Testis (tissue), 3 donors: ENCODE data around the gene PGM2. TPM values are rescaled to one million over a fixed set of nuclear protein-coding genes. Genes with fewer than 3 reads are reported as not detected.

Source experiments
- DNase-seq: peaks from one replicate; pipeline ENCODE4 v3.0.0-alpha.2; 2019
- H3K27ac ChIP-seq, 2 donors: fragments of 200-600 bp; sonication (generic); one replicate each; pipeline ENCODE4 v1.5.1; 2019
- H3K27me3 ChIP-seq: fragments of 200-600 bp; sonication (generic); one replicate; pipeline ENCODE4 v1.5.1; 2019
- H3K36me3 ChIP-seq: fragments of 200-600 bp; sonication (generic); one replicate; pipeline ENCODE4 v1.5.1; 2017; ENCODE audit warnings: low read depth; ENCODE audit errors: missing control alignments
- H3K4me1 ChIP-seq: fragments of 200-600 bp; sonication (generic); one replicate; pipeline ENCODE4 v1.5.1; 2019
- H3K4me3 ChIP-seq, 2 donors: fragments of 200-600 bp; sonication (generic); one replicate each; pipeline ENCODE4 v1.5.1; 2017 to 2019
- H3K9me3 ChIP-seq: fragments of 200-600 bp; sonication (generic); one replicate; pipeline ENCODE4 v1.5.1; 2017
- POLR2A ChIP-seq: fragments of 450-650 bp; IDR thresholded peaks from one replicate; pipeline ENCODE4 v1.6.1; 2017; ENCODE audit warnings: antibody characterized with exemption, mild to moderate bottlenecking, moderate library complexity
- WGBS, 2 donors: methylation state at CpG; one replicate each; pipeline ENCODE4 v1.1.5; 2018; 5-methylcytosine and 5-hydroxymethylcytosine counted together
- intact Hi-C: fragments of 100-400 bp; cut with DNase I; formaldehyde crosslinking; loops from one replicate; pipeline ENCODE4 v1.15.1; 2023; ENCODE audit warnings: low total_unique reads
- polyA plus RNA-seq: library from polyadenylated mRNA; stranded (reverse); fragments of 350-450 nt; fragmentation: Illumina TruSeq; extraction: RNeasy Lipid Tissue Mini Kit (QIAGEN cat#74804); gene quantifications from one replicate; pipeline ENCODE4 v1.2.3, GENCODE V29; 2014; ENCODE audit warnings: low read depth, low replicate concordance; ENCODE audit not compliant: insufficient read depth
- total RNA-seq, 2 donors: library from RNA; depleted of rRNA; stranded (reverse); fragments of >200 nt; gene quantifications; one replicate each; pipeline ENCODE4 v1.2.3, GENCODE V29; 2016
- TF ChIP-seq, protein P1 (sequence below), 3 experiments: fragments of 450-650 bp in 2 of 3; fragments of 200-600 bp in 1 of 3; sonication (generic) in 1 of 3; IDR thresholded peaks; one replicate each; pipeline ENCODE4 v1.5.1; 2016 to 2019; ENCODE audit warnings: antibody characterized with exemption in 3 of 3, mild to moderate bottlenecking in 2 of 3, moderate library complexity in 1 of 3

PGM2 gene
- total and polyA plus RNA-seq, 3 donors from 2014 or later = 12.9 to 29.1 (median 27.0) TPM

DNA sequence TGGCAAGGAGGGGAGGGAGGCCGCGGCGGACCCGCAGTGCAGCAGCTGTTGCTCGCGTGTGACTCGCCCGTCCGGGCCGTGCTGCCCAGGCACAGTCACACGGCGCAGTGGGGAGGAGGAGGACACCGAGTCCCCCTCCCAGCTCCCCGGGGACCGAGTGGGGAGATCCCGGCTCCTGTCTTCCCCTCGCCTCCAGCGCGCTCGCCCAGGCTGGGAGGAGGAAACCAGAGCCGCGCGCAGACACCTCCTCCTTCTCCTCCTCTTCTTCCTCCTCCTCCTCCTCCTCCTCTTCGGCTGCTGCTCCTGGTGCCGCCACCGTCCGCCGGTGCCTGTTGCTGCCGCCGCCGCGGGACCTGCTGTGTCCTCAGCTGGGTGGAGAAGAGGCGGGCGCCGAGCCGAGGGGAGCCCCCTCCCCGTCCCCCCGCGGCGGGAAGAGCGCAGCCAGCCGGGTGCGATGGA lies 64.3 kb downstream of the PGM2 start, which contains the start of gene TBC1D1:
TBC1D1 (plus strand) TSS at position 284 of the 459 bp plus-strand sequence. CDS start 11,012 bp downstream, outside the sequence.
- Histone ChIP-seq H3K27ac (peak within 1 kb of the TSS; percentile 68 to 75), H3K4me1 (no peaks in the 10 kb centered on the region), H3K9me3 (no peaks in the 10 kb centered on the region), H3K36me3 (no peaks in the 10 kb centered on the region), H3K4me3 (peak within 1 kb of the TSS; percentile 72 to 74), H3K27me3 (no peaks in the 10 kb centered on the region)
- peak; percentile 25 for DNase-seq
- intact Hi-C loops = no loop called here
- TF ChIP-seq POLR2A = no peak
- TF ChIP-seq, protein P1, sequence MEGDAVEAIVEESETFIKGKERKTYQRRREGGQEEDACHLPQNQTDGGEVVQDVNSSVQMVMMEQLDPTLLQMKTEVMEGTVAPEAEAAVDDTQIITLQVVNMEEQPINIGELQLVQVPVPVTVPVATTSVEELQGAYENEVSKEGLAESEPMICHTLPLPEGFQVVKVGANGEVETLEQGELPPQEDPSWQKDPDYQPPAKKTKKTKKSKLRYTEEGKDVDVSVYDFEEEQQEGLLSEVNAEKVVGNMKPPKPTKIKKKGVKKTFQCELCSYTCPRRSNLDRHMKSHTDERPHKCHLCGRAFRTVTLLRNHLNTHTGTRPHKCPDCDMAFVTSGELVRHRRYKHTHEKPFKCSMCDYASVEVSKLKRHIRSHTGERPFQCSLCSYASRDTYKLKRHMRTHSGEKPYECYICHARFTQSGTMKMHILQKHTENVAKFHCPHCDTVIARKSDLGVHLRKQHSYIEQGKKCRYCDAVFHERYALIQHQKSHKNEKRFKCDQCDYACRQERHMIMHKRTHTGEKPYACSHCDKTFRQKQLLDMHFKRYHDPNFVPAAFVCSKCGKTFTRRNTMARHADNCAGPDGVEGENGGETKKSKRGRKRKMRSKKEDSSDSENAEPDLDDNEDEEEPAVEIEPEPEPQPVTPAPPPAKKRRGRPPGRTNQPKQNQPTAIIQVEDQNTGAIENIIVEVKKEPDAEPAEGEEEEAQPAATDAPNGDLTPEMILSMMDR (IDR thresholded peaks at IDR 0.05) = no peak
- WGBS, 2 donors = 0% methylated on average over 4 to 31 of the region's 43 CpGs

DNA sequence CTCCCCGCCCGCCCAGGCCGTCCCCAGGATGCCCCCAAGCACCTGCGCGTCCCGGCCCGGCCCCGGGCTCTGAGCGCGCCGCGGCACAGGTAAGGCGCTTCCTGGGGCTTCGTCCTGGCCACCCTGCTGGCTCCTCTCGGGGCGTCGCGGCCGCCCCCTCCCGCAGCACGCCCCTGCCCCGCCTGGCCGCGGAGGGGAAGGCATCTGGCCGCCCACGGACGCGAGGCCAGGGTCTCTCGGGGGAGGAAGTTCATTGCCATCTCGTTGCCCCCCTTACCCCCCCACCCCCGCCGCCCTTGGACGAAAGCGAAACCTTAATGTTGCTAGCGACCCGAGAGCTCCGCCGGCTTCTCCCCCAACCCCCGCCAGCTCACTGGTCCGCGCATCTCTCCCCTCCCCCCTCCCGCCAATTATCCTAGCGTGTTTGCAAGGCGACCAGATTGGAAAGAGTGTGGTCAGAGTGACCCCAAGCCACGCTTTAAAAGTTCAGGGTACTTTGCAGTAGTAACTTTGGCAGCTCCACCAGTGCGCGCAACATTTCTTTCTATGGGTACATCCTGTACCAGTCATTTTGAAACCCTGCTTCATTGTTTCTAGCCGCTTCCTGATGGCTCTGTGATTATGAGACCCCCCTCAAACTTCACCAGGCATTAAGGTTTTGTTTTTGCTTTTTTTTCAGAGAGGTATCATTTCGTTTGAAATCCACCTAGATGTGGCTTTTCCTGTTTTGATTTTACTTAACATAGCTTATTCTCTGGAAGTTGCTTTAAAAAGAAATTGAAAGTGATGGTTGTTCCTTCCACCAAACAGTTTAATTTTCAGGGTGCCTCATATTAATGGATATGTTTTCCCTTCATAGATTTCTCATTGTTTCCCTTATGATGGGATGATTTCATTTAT lies 65.0 kb downstream of the PGM2 start:
- TF ChIP-seq POLR2A = no peak
- TF ChIP-seq, protein P1 (IDR thresholded peaks at IDR 0.05) = no peak
- Histone ChIP-seq H3K27ac (peak overlapping the region; percentile 68 to 75), H3K9me3 (no peaks in the 10 kb centered on the region), H3K36me3 (no peaks in the 10 kb centered on the region), H3K4me3 (peak overlapping the region; percentile 72 to 74), H3K27me3 (no peaks in the 10 kb centered on the region), H3K4me1 (no peaks in the 10 kb centered on the region)
- 0% methylated on average over 7 to 33 of the region's 49 CpGs for WGBS, 2 donors
- peak; percentile 47 for DNase-seq
- intact Hi-C loops = no loop called here

DNA sequence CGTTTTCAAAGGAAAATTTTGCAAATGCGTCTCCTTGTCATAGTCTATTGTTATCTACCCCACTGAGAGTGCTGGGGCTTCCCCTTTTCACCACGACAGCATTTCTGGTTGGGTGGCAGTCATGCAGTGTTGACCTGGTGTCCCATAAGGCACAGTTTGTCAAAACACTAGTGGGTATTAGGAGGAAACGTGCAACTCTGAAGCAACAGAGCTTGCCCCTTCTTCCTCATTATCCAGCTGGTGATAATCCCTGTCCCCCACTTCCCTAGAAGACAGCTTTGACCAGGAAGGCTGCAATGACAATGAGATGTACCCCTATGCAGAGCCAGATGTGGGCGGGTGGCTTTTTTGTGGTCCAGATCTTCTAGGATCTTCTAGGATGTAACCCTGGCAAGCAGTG lies 66.2 kb downstream of the PGM2 start:
- WGBS, 2 donors = 70 to 84% methylated on average over 5 of the region's 5 CpGs
- Histone ChIP-seq H3K27me3 (no peaks in the 10 kb centered on the region), H3K4me3 (no peak overlapping the region), H3K9me3 (no peaks in the 10 kb centered on the region), H3K4me1 (no peaks in the 10 kb centered on the region), H3K27ac (no peak overlapping the region), H3K36me3 (no peaks in the 10 kb centered on the region)
- TF ChIP-seq, protein P1 (IDR thresholded peaks at IDR 0.05) = no peak
- no peak for TF ChIP-seq POLR2A
- no peak for DNase-seq
- intact Hi-C loops = no loop called here

DNA sequence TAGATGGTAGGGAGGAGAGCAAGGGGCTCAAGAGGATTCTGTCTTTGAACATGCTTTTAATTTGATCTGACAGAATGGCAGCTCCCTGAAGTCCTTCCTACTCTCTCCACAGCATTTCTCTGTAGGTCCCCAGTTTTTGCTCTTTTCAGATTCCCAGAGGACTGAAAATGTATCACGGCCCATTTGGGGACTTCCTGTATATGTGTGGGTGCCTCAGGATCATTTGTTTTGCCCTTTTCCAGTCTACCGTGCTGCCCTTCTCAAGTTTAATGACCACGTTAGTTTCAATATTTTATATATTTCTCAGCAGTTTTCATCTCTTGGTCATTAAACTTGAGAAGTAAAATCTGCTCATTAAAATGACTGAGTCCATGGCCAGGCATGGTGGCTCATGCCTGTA lies 66.7 kb downstream of the PGM2 start:
- no peaks in the 10 kb centered on the region for H3K27me3 ChIP-seq
- intact Hi-C loops = no loop called here
- H3K4me1 ChIP-seq = no peaks in the 10 kb centered on the region
- no peaks in the 10 kb centered on the region for H3K9me3 ChIP-seq
- TF ChIP-seq, protein P1 (IDR thresholded peaks at IDR 0.05) = no peak
- TF ChIP-seq POLR2A = no peak
- no peak overlapping the region for H3K4me3 ChIP-seq
- DNase-seq = no peak
- H3K36me3 ChIP-seq = no peaks in the 10 kb centered on the region
- WGBS, 2 donors = 88 to 91% methylated on average over 3 of the region's 3 CpGs
- no peak overlapping the region for H3K27ac ChIP-seq
